ENCODE data around the gene DGKQ.

DGKQ gene

GRCh38 chr4:995311-996026 lies 22.1 kb upstream of the DGKQ start:
- no peak for DNase-seq

GRCh38 chr4:993111-994029 lies 20.0 kb upstream of the DGKQ start, which contains the start of gene SLC26A1:
SLC26A1 (minus strand) TSS chr4:993404; CDS start chr4:991703, 1,701 bp downstream.
- DNase-seq, result no peak

- DNase-seq, result no peak
These were observed 19.1 kb upstream of the DGKQ start for GRCh38 chr4:992297-993110.

- DNase-seq, result no peak
These were observed 18.3 kb upstream of the DGKQ start for GRCh38 chr4:991451-992296.

DNA sequence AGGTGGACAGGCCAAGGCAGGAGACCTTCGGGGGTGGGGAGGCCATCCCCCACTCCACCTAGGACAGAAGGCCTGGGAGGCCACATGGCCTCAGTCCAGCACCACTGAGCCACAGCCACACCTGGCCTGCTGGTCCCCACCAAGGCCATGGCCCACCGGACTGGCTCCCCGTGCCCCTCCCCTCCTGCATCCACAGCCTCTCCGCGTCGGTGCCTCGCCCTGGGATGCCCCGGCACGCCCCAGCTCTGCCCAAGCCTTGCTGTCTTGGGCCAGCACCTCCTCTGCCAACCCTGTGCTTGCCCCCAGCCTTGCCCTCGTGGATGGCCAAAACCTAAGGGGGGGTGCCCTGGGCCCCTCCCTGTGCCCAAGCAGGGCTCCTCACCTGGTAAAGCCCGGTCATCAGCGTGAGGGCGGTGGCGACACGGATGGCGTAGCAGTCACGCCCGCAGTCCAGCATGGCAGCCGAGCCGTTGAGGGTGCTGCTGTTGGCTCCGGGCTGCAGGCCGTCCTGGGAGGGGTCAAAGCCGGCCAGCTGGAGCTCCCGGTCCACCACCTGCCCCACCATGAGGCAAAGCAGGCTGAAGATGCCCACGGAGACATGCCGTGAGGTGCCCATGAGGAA lies 17.5 kb upstream of the DGKQ start:
- no peak for DNase-seq

DNA sequence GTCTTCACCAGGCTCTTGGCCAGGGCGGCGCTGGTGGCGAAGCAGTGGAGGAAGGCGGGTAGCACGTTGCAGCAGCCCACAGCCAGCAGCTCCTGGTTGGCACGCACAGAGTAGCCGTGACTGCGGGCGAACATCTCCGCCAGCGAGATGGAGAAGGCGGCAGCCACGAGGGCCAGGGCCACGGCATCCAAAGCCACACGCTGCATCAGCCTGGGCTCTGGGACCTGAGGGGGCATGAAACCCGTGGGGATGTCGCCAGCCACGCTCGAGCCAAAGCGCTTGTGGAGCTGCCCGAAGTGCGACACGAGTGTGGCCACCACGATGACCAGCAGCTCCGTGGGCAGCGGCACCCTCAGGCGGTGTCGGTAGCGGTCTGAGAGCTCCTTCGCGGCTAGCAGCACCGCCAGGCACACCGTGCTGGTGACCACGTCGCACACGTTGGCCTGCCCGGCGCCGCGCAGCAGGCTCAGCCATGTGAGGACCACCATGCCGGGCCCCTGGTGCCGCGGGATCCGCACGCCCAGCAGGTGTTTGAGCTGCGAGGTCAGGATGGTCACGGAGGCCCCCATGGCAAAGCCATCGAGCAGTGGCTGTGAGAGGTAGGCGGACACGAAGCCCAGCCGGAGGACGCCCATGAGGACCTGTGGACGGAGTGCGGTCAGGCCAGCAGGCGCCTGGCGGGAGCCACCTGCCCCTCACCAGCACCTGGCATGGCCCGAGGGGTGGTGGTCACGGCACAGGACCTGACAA lies 16.5 kb upstream of the DGKQ start:
- no peak for DNase-seq

- no peak for DNase-seq
These were observed 15.7 kb upstream of the DGKQ start for GRCh38 chr4:988726-989721.

GRCh38 chr4:987624-988513 lies 14.5 kb upstream of the DGKQ start:
- no peak for DNase-seq

- DNase-seq, result peak; percentile 85
These were observed 13.7 kb upstream of the DGKQ start, which contains the start of gene IDUA for GRCh38 chr4:986879-987623. IDUA (plus strand) TSS chr4:987044; CDS start chr4:987085, 41 bp downstream.

DNA sequence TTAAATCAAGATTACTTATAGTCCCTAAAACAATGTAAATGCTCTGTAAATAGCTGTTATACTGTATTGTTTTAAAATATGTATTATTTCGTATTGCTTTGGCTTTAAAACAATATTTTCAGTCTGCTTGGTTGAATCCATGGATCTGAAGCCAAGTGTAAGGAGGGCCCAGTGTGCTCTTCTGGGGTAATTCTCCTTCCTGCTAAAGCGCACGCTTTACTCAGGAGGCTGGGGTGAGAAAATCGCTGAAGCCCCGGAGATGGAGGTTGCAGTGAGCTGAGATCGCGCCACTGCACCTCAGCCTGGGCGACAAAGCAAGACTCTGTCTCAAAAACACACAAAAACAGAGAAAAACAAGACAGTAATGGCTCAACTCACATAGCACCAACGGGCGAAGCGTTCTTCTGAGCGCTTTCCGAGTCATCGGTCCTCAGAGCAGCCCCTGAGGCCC lies 13.1 kb upstream of the DGKQ start:
- DNase-seq, result no peak

- DNase-seq, result peak; percentile 73
These were observed 11.9 kb upstream of the DGKQ start for GRCh38 chr4:985123-985830.

DNA sequence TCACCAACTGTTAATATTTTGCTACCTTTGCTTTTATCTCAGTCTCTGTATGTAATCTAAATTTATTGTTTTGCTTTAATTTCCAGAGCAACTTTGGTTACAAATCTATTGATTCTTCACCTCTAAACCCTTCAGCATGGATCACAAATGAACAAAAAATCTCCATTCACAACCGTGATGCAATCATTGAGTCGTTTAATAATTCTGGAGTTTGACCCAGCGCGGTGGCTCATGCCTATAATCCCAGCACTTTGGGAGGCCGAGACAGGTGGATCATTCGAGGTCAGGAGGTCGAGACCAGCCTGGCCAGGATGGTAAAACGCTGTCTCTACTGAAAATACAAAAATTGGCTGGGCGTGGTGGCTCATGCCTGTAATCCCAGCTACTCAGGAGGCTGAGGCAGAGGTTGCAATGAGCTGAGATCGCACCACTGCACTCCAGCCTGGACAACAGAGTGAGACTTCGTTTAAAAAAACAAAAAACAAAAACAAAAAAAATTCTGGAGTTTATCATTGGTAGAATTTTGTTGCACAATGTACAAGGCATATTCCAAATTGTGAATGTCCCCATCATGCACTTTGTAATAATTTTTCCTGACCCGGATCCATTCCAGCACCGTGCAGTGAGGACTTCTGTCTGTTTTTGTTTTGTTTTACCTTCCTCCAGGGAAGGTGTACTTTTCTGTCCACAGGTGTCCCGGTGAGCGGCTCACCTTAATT lies 11.1 kb upstream of the DGKQ start:
- DNase-seq, result no peak

DNA sequence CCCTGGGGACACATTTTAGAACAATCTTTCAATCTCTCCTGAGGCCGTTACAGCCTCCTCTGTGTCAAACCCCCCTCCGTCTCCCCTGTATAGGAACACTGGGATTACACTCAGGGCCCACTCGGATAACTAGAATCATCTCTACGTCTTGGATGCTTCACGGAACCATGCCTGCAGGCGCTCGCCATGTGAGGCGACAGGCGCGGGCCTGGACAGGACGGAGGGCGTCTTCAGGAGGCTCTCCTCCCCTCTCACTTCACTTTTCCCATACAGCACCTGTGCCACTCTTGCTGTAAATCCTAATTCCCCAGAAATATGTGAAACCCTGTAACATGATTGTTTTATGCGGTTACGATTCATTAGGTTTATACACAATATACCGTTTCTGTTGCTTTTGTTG lies 9.4 kb upstream of the DGKQ start:
- no peak for DNase-seq

GRCh38 chr4:982291-982690 lies 8.9 kb upstream of the DGKQ start:
- no peak for DNase-seq

GRCh38 chr4:978957-979701 lies 5.8 kb upstream of the DGKQ start:
- no peak for DNase-seq
